Measurements from ENCODE around the gene ALG1.

ALG1 gene

GRCh38 chr16:5027086-5027485, 44.6 kb upstream of the ALG1 start:
- no CpG with 5 or more reads among the region's 7 CpGs for WGBS (ENCODE audit: extremely low coverage, insufficient coverage, low lambda C conversion rate)
- no peak overlapping the region for H2BK120ac ChIP-seq (ENCODE audit: low read depth, low read length)
- H3K36me3 ChIP-seq (ENCODE audit: control insufficient read depth, insufficient read depth, low read length): no peaks in the 10 kb centered on the region

GRCh38 chr16:5027575-5028235, 43.9 kb upstream of the ALG1 start:
- Histone ChIP-seq H3K27me3 (ENCODE audit: insufficient read depth, low read length, poor library complexity) (no peaks in the 10 kb centered on the region), H3K79me1 (ENCODE audit: low read length) (no peaks in the 10 kb centered on the region), H3K56ac (ENCODE audit: low read length) (no peak overlapping the region), H2AK5ac (ENCODE audit: low read length) (no peak overlapping the region), H4K5ac (ENCODE audit: low read length) (no peak overlapping the region), H4K8ac (ENCODE audit: low read depth, low read length) (no peak overlapping the region), H3K9ac (ENCODE audit: low read length) (no peak overlapping the region), H2BK5ac (ENCODE audit: low read length) (no peak overlapping the region), H3K79me2 (ENCODE audit: control insufficient read depth, insufficient read depth, low read length) (no peaks in the 10 kb centered on the region), H3K4me2 (ENCODE audit: low read length) (no peak overlapping the region), H3K4ac (ENCODE audit: low read depth, low read length) (no peak overlapping the region), H2BK15ac (replicated peaks; ENCODE audit: low read depth) (no peak overlapping the region), H3K4me3 (ENCODE audit: low read length) (no peak overlapping the region), H2BK120ac (ENCODE audit: low read depth, low read length) (no peak overlapping the region), H3K4me1 (ENCODE audit: control insufficient read depth, low read depth, low read length) (no peaks in the 10 kb centered on the region), H3K23ac (ENCODE audit: low read length) (no peak overlapping the region), H3K36me3 (ENCODE audit: control insufficient read depth, insufficient read depth, low read length) (no peaks in the 10 kb centered on the region), H3K18ac (ENCODE audit: low read length) (no peak overlapping the region), H3K27ac (ENCODE audit: low read depth, low read length) (no peak overlapping the region)
- no CpG with 5 or more reads among the region's 32 CpGs for WGBS (ENCODE audit: extremely low coverage, insufficient coverage, low lambda C conversion rate)
- DNase-seq: no peak

More at GRCh38 chr16:5027086-5027485, 44.6 kb upstream of the ALG1 start:
- no peak for DNase-seq
- Histone ChIP-seq H4K8ac (ENCODE audit: low read depth, low read length) (no peak overlapping the region), H3K23ac (ENCODE audit: low read length) (no peak overlapping the region), H3K79me2 (ENCODE audit: control insufficient read depth, insufficient read depth, low read length) (no peaks in the 10 kb centered on the region), H2BK15ac (replicated peaks; ENCODE audit: low read depth) (no peak overlapping the region), H3K56ac (ENCODE audit: low read length) (no peak overlapping the region), H3K18ac (ENCODE audit: low read length) (no peak overlapping the region), H4K5ac (ENCODE audit: low read length) (no peak overlapping the region), H2BK5ac (ENCODE audit: low read length) (no peak overlapping the region), H3K4me1 (ENCODE audit: control insufficient read depth, low read depth, low read length) (no peaks in the 10 kb centered on the region), H3K27ac (ENCODE audit: low read depth, low read length) (no peak overlapping the region), H3K27me3 (ENCODE audit: insufficient read depth, low read length, poor library complexity) (no peaks in the 10 kb centered on the region), H3K9ac (ENCODE audit: low read length) (no peak overlapping the region), H3K79me1 (ENCODE audit: low read length) (no peaks in the 10 kb centered on the region), H3K4ac (ENCODE audit: low read depth, low read length) (no peak overlapping the region), H3K4me2 (ENCODE audit: low read length) (no peak overlapping the region), H3K4me3 (ENCODE audit: low read length) (no peak overlapping the region), H2AK5ac (ENCODE audit: low read length) (no peak overlapping the region)

GRCh38 chr16:5028950-5029475, 42.6 kb upstream of the ALG1 start:
- no peak overlapping the region for H3K4me2 ChIP-seq (ENCODE audit: low read length)
- H3K4me3 ChIP-seq (ENCODE audit: low read length): no peak overlapping the region
- no peak overlapping the region for H4K5ac ChIP-seq (ENCODE audit: low read length)
- no peak overlapping the region for H2BK120ac ChIP-seq (ENCODE audit: low read depth, low read length)
- H3K23ac ChIP-seq (ENCODE audit: low read length): no peak overlapping the region
- H3K18ac ChIP-seq (ENCODE audit: low read length): no peak overlapping the region
- H3K36me3 ChIP-seq (ENCODE audit: control insufficient read depth, insufficient read depth, low read length): no peaks in the 10 kb centered on the region
- H3K56ac ChIP-seq (ENCODE audit: low read length): no peak overlapping the region
- no peak overlapping the region for H2BK15ac ChIP-seq (replicated peaks; ENCODE audit: low read depth)
- H3K4me1 ChIP-seq (ENCODE audit: control insufficient read depth, low read depth, low read length): no peaks in the 10 kb centered on the region
- no peak overlapping the region for H4K8ac ChIP-seq (ENCODE audit: low read depth, low read length)
- H3K27ac ChIP-seq (ENCODE audit: low read depth, low read length): no peak overlapping the region
- no peaks in the 10 kb centered on the region for H3K79me1 ChIP-seq (ENCODE audit: low read length)
- H3K27me3 ChIP-seq (ENCODE audit: insufficient read depth, low read length, poor library complexity): no peaks in the 10 kb centered on the region
- H3K4ac ChIP-seq (ENCODE audit: low read depth, low read length): no peak overlapping the region
- H2AK5ac ChIP-seq (ENCODE audit: low read length): no peak overlapping the region
- no peak overlapping the region for H2BK5ac ChIP-seq (ENCODE audit: low read length)
- no CpG with 5 or more reads among the region's 18 CpGs for WGBS (ENCODE audit: extremely low coverage, insufficient coverage, low lambda C conversion rate)
- no peak overlapping the region for H3K9ac ChIP-seq (ENCODE audit: low read length)
- no peak for DNase-seq
- no peaks in the 10 kb centered on the region for H3K79me2 ChIP-seq (ENCODE audit: control insufficient read depth, insufficient read depth, low read length)

GRCh38 chr16:5030251-5030870, 41.3 kb upstream of the ALG1 start:
- H2BK5ac ChIP-seq (ENCODE audit: low read length): no peak overlapping the region
- H3K79me2 ChIP-seq (ENCODE audit: control insufficient read depth, insufficient read depth, low read length): no peaks in the 10 kb centered on the region

DNA sequence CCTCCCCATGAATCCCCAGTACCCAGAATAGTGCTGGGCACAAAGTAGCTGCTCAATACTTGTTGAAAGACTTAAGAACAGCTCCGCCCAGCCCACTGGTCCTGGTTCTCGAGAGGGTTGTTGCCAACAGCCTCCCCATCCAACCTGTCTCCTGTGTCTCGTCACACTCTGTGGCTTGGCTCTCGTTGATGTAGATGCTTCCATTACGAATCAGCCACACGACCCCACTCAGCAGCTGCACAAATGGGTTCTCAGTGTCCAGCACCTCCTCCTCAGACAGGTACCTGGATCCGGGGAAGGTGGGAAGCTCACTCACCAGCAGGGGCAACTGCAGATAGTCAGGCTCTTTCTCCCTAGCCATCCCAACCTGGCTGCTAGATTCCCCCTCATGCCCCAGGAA, 40.0 kb upstream of the ALG1 start:
- H3K56ac ChIP-seq (ENCODE audit: low read length): no peak overlapping the region
- H3K79me2 ChIP-seq (ENCODE audit: control insufficient read depth, insufficient read depth, low read length): no peaks in the 10 kb centered on the region
- H3K4me2 ChIP-seq (ENCODE audit: low read length): no peak overlapping the region
- H3K18ac ChIP-seq (ENCODE audit: low read length): no peak overlapping the region
- no peak for DNase-seq
- no CpG with 5 or more reads among the region's 7 CpGs for WGBS (ENCODE audit: extremely low coverage, insufficient coverage, low lambda C conversion rate)
- no peak overlapping the region for H2BK15ac ChIP-seq (replicated peaks; ENCODE audit: low read depth)
- H2BK120ac ChIP-seq (ENCODE audit: low read depth, low read length): no peak overlapping the region
- no peak overlapping the region for H4K5ac ChIP-seq (ENCODE audit: low read length)
- no peaks in the 10 kb centered on the region for H3K36me3 ChIP-seq (ENCODE audit: control insufficient read depth, insufficient read depth, low read length)
- H3K4me3 ChIP-seq (ENCODE audit: low read length): no peak overlapping the region
- no peak overlapping the region for H3K27ac ChIP-seq (ENCODE audit: low read depth, low read length)
- H2AK5ac ChIP-seq (ENCODE audit: low read length): no peak overlapping the region
- no peak overlapping the region for H2BK5ac ChIP-seq (ENCODE audit: low read length)
- no peak overlapping the region for H4K8ac ChIP-seq (ENCODE audit: low read depth, low read length)
- no peak overlapping the region for H3K9ac ChIP-seq (ENCODE audit: low read length)
- H3K4me1 ChIP-seq (ENCODE audit: control insufficient read depth, low read depth, low read length): no peaks in the 10 kb centered on the region
- no peaks in the 10 kb centered on the region for H3K27me3 ChIP-seq (ENCODE audit: insufficient read depth, low read length, poor library complexity)
- no peak overlapping the region for H3K23ac ChIP-seq (ENCODE audit: low read length)
- H3K79me1 ChIP-seq (ENCODE audit: low read length): no peaks in the 10 kb centered on the region
- no peak overlapping the region for H3K4ac ChIP-seq (ENCODE audit: low read depth, low read length)

More at GRCh38 chr16:5030251-5030870, 41.3 kb upstream of the ALG1 start:
- H3K79me1 ChIP-seq (ENCODE audit: low read length): no peaks in the 10 kb centered on the region
- WGBS (ENCODE audit: extremely low coverage, insufficient coverage, low lambda C conversion rate): no CpG with 5 or more reads among the region's 12 CpGs
- no peak overlapping the region for H4K8ac ChIP-seq (ENCODE audit: low read depth, low read length)
- DNase-seq: no peak
- H3K18ac ChIP-seq (ENCODE audit: low read length): no peak overlapping the region
- no peak overlapping the region for H2BK120ac ChIP-seq (ENCODE audit: low read depth, low read length)
- H3K36me3 ChIP-seq (ENCODE audit: control insufficient read depth, insufficient read depth, low read length): no peaks in the 10 kb centered on the region
- no peak overlapping the region for H2BK15ac ChIP-seq (replicated peaks; ENCODE audit: low read depth)
- H3K4ac ChIP-seq (ENCODE audit: low read depth, low read length): no peak overlapping the region
- H3K23ac ChIP-seq (ENCODE audit: low read length): no peak overlapping the region
- H2AK5ac ChIP-seq (ENCODE audit: low read length): no peak overlapping the region
- H3K4me1 ChIP-seq (ENCODE audit: control insufficient read depth, low read depth, low read length): no peaks in the 10 kb centered on the region
- no peak overlapping the region for H3K56ac ChIP-seq (ENCODE audit: low read length)
- no peak overlapping the region for H3K9ac ChIP-seq (ENCODE audit: low read length)
- H3K27me3 ChIP-seq (ENCODE audit: insufficient read depth, low read length, poor library complexity): no peaks in the 10 kb centered on the region
- no peak overlapping the region for H3K4me3 ChIP-seq (ENCODE audit: low read length)
- no peak overlapping the region for H4K5ac ChIP-seq (ENCODE audit: low read length)
- no peak overlapping the region for H3K4me2 ChIP-seq (ENCODE audit: low read length)
- no peak overlapping the region for H3K27ac ChIP-seq (ENCODE audit: low read depth, low read length)
